DOHH2 (cell line): ENCODE data around the gene FAXC.

Experiments
- H3F3A ChIP-seq: fragments of 200-600 bp; sonication (generic), shearing (Covaris generic); 2 replicates; pipeline ENCODE4 v1.6.0; 2016; ENCODE audit warnings: antibody characterized with exemption, mild to moderate bottlenecking; ENCODE audit not compliant: control insufficient read depth, insufficient read depth
- H3K27ac ChIP-seq: fragments of 200-600 bp; sonication (generic); 2 replicates; pipeline ENCODE4 v1.5.1; 2014; ENCODE audit warnings: low read depth, mild to moderate bottlenecking, low read length, moderate library complexity
- H3K27me3 ChIP-seq: fragments of 200-600 bp; sonication (generic); 2 replicates; pipeline ENCODE4 v1.6.1; 2014; ENCODE audit warnings: mild to moderate bottlenecking, low read length, mixed read lengths; ENCODE audit not compliant: control insufficient read depth
- H3K36me3 ChIP-seq: fragments of 200-600 bp; sonication (generic); 2 replicates; pipeline ENCODE4 v1.6.1; 2014; ENCODE audit warnings: mild to moderate bottlenecking, low read length, moderate library complexity, mixed read lengths; ENCODE audit not compliant: control insufficient read depth
- H3K4me1 ChIP-seq: fragments of 200-600 bp; sonication (generic); 2 replicates; pipeline ENCODE4 v1.6.1; 2014; ENCODE audit warnings: mild to moderate bottlenecking, low read length, mixed read lengths; ENCODE audit not compliant: control insufficient read depth
- H3K4me2 ChIP-seq: fragments of 200-600 bp; sonication (generic); 2 replicates; pipeline ENCODE4 v1.6.0; 2014; ENCODE audit warnings: mild to moderate bottlenecking, low read length, moderate library complexity
- H3K4me3 ChIP-seq: fragments of 200-600 bp; sonication (generic); 2 replicates; pipeline ENCODE4 v1.5.1; 2014; ENCODE audit warnings: mild to moderate bottlenecking, low read length, mixed read lengths
- H3K79me2 ChIP-seq: fragments of 200-600 bp; sonication (generic); 2 replicates; pipeline ENCODE4 v1.6.1; 2014; ENCODE audit warnings: mild to moderate bottlenecking, low read length, mixed read lengths; ENCODE audit not compliant: control insufficient read depth
- H3K9me2 ChIP-seq: fragments of 200-600 bp; sonication (generic); replicated peaks from 2 replicates; pipeline ENCODE4 v1.6.1; 2014; ENCODE audit warnings: mild to moderate bottlenecking, low read length, mixed read lengths; ENCODE audit not compliant: control insufficient read depth
- H3K9me3 ChIP-seq: fragments of 200-600 bp; sonication (generic); 2 replicates; pipeline ENCODE4 v1.6.1; 2014; ENCODE audit warnings: antibody characterized with exemption, low read length, mixed read lengths; ENCODE audit not compliant: control insufficient read depth, insufficient read depth
- H4K20me1 ChIP-seq: fragments of 200-600 bp; sonication (generic); 2 replicates; pipeline ENCODE4 v1.6.0; 2014; ENCODE audit warnings: low read depth, mild to moderate bottlenecking, antibody characterized with exemption, low read length, moderate library complexity; ENCODE audit not compliant: control insufficient read depth, insufficient read depth
- EZH2phosphoT487 ChIP-seq: fragments of 200-600 bp; sonication (generic); IDR thresholded peaks from 2 replicates; pipeline ENCODE4 v1.6.1; 2017; ENCODE audit warnings: borderline replicate concordance, mild to moderate bottlenecking, antibody characterized with exemption, low read length, moderate library complexity, mixed read lengths
- TF ChIP-seq, protein P1 (sequence below): fragments of 200-600 bp; sonication (generic); IDR thresholded peaks from one replicate; pipeline ENCODE4 v1.5.1; 2014; ENCODE audit warnings: antibody characterized with exemption, mild to moderate bottlenecking, low read depth, low read length; ENCODE audit not compliant: poor library complexity, severe bottlenecking

The FAXC gene

GRCh38 chr6:99254616-99255550 lies 94.6 kb downstream of the FAXC start:
- Histone ChIP-seq H3K27me3 (no peaks in the 10 kb centered on the region), H3K4me1 (no peaks in the 10 kb centered on the region), H4K20me1 (no peaks in the 10 kb centered on the region), H3K79me2 (no peaks in the 10 kb centered on the region), H3K4me2 (no peak overlapping the region), H3K36me3 (no peaks in the 10 kb centered on the region), H3K9me3 (no peaks in the 10 kb centered on the region), H3K4me3 (no peak overlapping the region), H3K27ac (no peak overlapping the region), H3K9me2 (no peaks in the 10 kb centered on the region), H3F3A (no peaks in the 10 kb centered on the region)
- TF ChIP-seq, protein P1, sequence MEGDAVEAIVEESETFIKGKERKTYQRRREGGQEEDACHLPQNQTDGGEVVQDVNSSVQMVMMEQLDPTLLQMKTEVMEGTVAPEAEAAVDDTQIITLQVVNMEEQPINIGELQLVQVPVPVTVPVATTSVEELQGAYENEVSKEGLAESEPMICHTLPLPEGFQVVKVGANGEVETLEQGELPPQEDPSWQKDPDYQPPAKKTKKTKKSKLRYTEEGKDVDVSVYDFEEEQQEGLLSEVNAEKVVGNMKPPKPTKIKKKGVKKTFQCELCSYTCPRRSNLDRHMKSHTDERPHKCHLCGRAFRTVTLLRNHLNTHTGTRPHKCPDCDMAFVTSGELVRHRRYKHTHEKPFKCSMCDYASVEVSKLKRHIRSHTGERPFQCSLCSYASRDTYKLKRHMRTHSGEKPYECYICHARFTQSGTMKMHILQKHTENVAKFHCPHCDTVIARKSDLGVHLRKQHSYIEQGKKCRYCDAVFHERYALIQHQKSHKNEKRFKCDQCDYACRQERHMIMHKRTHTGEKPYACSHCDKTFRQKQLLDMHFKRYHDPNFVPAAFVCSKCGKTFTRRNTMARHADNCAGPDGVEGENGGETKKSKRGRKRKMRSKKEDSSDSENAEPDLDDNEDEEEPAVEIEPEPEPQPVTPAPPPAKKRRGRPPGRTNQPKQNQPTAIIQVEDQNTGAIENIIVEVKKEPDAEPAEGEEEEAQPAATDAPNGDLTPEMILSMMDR: no peak
- no peak for TF ChIP-seq EZH2phosphoT487

GRCh38 chr6:99253271-99253670 lies 96.2 kb downstream of the FAXC start:
- no peaks in the 10 kb centered on the region for H3K79me2 ChIP-seq
- no peak for TF ChIP-seq EZH2phosphoT487
- TF ChIP-seq, protein P1: no peak
- H3K27me3 ChIP-seq: no peaks in the 10 kb centered on the region
- H3K4me1 ChIP-seq: no peaks in the 10 kb centered on the region
- H4K20me1 ChIP-seq: no peaks in the 10 kb centered on the region
- H3K9me3 ChIP-seq: no peaks in the 10 kb centered on the region
- no peaks in the 10 kb centered on the region for H3F3A ChIP-seq
- H3K36me3 ChIP-seq: no peaks in the 10 kb centered on the region
- no peak overlapping the region for H3K4me2 ChIP-seq
- no peaks in the 10 kb centered on the region for H3K9me2 ChIP-seq
- no peak overlapping the region for H3K4me3 ChIP-seq
- H3K27ac ChIP-seq: no peak overlapping the region

- H3K27me3 ChIP-seq: no peaks in the 10 kb centered on the region
- H3K9me3 ChIP-seq: no peaks in the 10 kb centered on the region
- no peaks in the 10 kb centered on the region for H3K4me1 ChIP-seq
- no peaks in the 10 kb centered on the region for H3F3A ChIP-seq
- H3K4me3 ChIP-seq: no peak overlapping the region
- no peaks in the 10 kb centered on the region for H3K79me2 ChIP-seq
- no peaks in the 10 kb centered on the region for H3K36me3 ChIP-seq
- H4K20me1 ChIP-seq: no peaks in the 10 kb centered on the region
- no peaks in the 10 kb centered on the region for H3K9me2 ChIP-seq
- no peak for TF ChIP-seq EZH2phosphoT487
- TF ChIP-seq, protein P1: no peak
- no peak overlapping the region for H3K4me2 ChIP-seq
- H3K27ac ChIP-seq: no peak overlapping the region
These were observed 97.1 kb downstream of the FAXC start for GRCh38 chr6:99252421-99252820.
